ENCODE data around the gene IFNA13. TPM values are rescaled to one million over a fixed set of nuclear protein-coding genes. Genes with fewer than 3 reads are reported as not detected.

IFNA13 gene
- total RNA-seq, 2 experiments from 2014 or later, result not detected

DNA sequence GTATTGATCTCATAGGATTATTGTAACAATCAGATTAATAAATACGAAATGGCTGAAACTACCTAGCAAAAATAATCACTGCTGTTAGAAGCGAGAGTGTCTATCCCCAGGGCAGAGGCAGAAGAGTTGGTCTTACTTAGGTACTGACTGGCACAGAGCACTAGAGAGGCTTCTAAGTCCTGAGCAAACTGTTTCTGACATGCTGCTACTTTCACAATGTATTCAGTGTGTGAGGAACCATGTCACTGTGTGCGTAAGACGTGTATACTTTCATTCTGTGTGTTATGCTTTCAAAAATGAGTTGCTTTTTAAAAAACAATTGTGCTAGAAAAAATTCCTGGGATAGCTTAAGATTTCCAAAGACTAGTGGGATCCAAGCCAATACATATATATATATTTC, 27.1 kb downstream of the IFNA13 start:
- Mint-ChIP-seq H3K9me3 (peaks cover 10% of the 10 kb centered on the region), H3K4me3 (no peak overlapping the region), H3K27ac (no peak overlapping the region), H3K36me3 (ENCODE audit: low read depth) (peaks cover 6% of the 10 kb centered on the region), H3K4me1 (peaks cover 9% of the 10 kb centered on the region), H3K27me3 (peaks cover 36% of the 10 kb centered on the region)
- POLR2A ChIA-PET, result no interaction called here
- CTCF ChIA-PET, result no interaction called here
- no peak for DNase-seq

- Mint-ChIP-seq H3K9me3 (peaks cover 2% of the 10 kb centered on the region), H3K4me3 (no peak overlapping the region), H3K27ac (no peak overlapping the region), H3K36me3 (ENCODE audit: low read depth) (peaks cover 27% of the 10 kb centered on the region), H3K27me3 (peaks cover 15% of the 10 kb centered on the region), H3K4me1 (peaks cover 39% of the 10 kb centered on the region)
- ChIA-PET CTCF (interaction anchor here (1.0 kb wide), 1 partner anchor 10 kb away, joined by 4 read pairs; no protein-coding TSS in a partner anchor), POLR2A (no interaction called here)
- no peak for DNase-seq
Measured at GRCh38 chr9:21336457-21336856, 31.4 kb downstream of the IFNA13 start.

DNA sequence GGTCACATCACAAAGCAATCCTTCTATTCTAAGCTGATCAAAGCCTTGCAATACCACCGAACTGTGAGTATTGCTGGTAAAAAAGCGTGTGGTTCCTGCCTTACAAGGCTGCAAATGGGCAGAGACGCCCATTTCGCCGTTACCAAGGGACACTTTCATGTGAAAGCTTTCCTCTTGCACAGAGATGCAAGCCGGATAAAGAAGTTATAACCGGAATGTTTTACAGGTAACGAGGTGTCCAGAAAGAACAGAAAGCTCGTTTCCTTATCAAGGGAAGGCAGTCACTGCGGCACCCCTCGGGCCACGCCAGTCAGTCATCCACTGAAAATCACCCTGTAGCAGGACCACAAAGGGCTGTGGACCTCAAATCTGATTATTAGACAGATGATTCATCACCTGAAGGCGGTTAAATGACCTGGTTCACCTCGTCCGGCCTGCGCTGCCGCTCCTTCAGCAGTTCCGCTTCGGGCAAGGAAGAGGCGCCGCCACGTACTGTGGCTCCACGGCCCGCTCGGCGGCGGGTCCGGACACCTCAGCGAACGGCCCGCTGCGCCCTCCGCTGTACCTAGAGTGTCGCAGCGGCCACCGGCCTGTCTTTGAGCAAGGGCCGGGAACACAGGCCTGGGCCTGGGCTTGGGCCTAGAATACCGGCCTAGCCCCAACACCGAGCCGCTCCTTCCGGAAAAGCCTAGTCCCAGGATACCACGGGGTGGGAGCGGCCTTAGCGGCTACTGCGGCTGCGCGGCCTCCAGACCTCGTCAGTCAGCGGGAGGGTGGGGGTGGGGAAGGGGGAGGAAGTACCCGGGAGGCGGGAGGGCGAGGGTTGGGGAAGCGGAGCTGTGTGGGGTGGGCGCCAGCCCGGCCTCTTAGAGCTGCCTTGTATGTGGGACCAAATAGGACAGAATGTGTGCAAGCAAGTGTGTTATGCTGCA, 32.9 kb downstream of the IFNA13 start, which contains the start of gene KLHL9:
KLHL9 (minus strand) TSS at position 704 of the 932 bp plus-strand sequence; CDS start at position 159, 545 bp downstream.
- ChIA-PET POLR2A (no interaction called here), CTCF (interaction anchor here (0.8 to 2.0 kb wide), 5 partner anchors 9 to 224 kb away, joined by 3 to 10 read pairs (median 5); no protein-coding TSS in a partner anchor)
- Mint-ChIP-seq H3K27me3 (peaks cover 12% of the 10 kb centered on the region), H3K27ac (peak within 1 kb of the TSS; percentile 96), H3K4me1 (peaks cover 50% of the 10 kb centered on the region), H3K9me3 (peaks cover 2% of the 10 kb centered on the region), H3K36me3 (ENCODE audit: low read depth) (peaks cover 37% of the 10 kb centered on the region), H3K4me3 (peak within 1 kb of the TSS; percentile 91)
- DNase-seq, result peak; percentile 87

DNA sequence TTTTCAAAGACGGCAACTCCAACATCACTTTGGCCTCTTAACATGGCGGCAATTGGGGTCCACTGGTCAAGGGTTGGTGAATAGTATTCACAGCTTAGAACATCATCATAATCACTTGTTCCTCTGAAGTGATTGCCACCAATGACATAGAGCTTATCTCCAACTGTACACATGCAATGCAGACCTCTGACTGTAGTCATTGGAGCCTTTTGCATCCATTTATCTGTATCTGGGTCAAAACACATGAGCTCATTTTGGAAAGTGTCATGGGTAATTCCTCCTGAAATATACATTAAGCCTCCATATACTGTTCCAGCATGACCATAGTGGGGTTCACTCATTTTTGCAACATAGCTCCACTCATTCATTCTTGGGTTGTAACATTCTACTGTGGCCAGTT, 34.6 kb downstream of the IFNA13 start:
- ChIA-PET CTCF (interaction anchor here (0.6 to 2.0 kb wide), 2 partner anchors 63 to 251 kb away, joined by 3 to 10 read pairs; no protein-coding TSS in a partner anchor), POLR2A (no interaction called here)
- no peak overlapping the region for H3K27ac Mint-ChIP-seq
- H3K4me1 Mint-ChIP-seq, result peaks cover 59% of the 10 kb centered on the region
- peak overlapping the region; percentile 91 for H3K4me3 Mint-ChIP-seq
- peaks cover 41% of the 10 kb centered on the region for H3K36me3 Mint-ChIP-seq (ENCODE audit: low read depth)
- no peak for DNase-seq
- peaks cover 2% of the 10 kb centered on the region for H3K9me3 Mint-ChIP-seq
- H3K27me3 Mint-ChIP-seq, result peaks cover 3% of the 10 kb centered on the region

- Mint-ChIP-seq H3K27ac (no peak overlapping the region), H3K4me3 (no peak overlapping the region), H3K36me3 (ENCODE audit: low read depth) (peaks cover 41% of the 10 kb centered on the region), H3K4me1 (peaks cover 65% of the 10 kb centered on the region), H3K9me3 (peaks cover 2% of the 10 kb centered on the region), H3K27me3 (no peaks in the 10 kb centered on the region)
- DNase-seq, result no peak
- POLR2A ChIA-PET, result no interaction called here
- CTCF ChIA-PET, result interaction anchor here (2.3 kb wide), 1 partner anchor 64 kb away, joined by 5 read pairs; no protein-coding TSS in a partner anchor
Measured at GRCh38 chr9:21331676-21332402, 36.0 kb downstream of the IFNA13 start.

GRCh38 chr9:21326526-21327139, 41.2 kb downstream of the IFNA13 start:
- Mint-ChIP-seq H3K27me3 (no peaks in the 10 kb centered on the region), H3K9me3 (no peaks in the 10 kb centered on the region), H3K4me3 (no peak overlapping the region), H3K27ac (no peak overlapping the region), H3K4me1 (peaks cover 39% of the 10 kb centered on the region), H3K36me3 (ENCODE audit: low read depth) (peaks cover 42% of the 10 kb centered on the region)
- peak; percentile 22 for DNase-seq
- CTCF ChIA-PET, result interaction anchor here (0.6 to 2.0 kb wide), 11 partner anchors 8 to 1794 kb away, joined by 3 to 8 read pairs (median 4); partner anchors contain the start of genes IFNA6 and KLHL9
- POLR2A ChIA-PET, result no interaction called here

GRCh38 chr9:21324047-21324446, 43.8 kb downstream of the IFNA13 start:
- Mint-ChIP-seq H3K36me3 (ENCODE audit: low read depth) (peaks cover 31% of the 10 kb centered on the region), H3K4me3 (no peak overlapping the region), H3K4me1 (peaks cover 22% of the 10 kb centered on the region), H3K27me3 (no peaks in the 10 kb centered on the region), H3K9me3 (no peaks in the 10 kb centered on the region), H3K27ac (no peak overlapping the region)
- DNase-seq, result no peak
- ChIA-PET POLR2A (no interaction called here), CTCF (no interaction called here)

DNA sequence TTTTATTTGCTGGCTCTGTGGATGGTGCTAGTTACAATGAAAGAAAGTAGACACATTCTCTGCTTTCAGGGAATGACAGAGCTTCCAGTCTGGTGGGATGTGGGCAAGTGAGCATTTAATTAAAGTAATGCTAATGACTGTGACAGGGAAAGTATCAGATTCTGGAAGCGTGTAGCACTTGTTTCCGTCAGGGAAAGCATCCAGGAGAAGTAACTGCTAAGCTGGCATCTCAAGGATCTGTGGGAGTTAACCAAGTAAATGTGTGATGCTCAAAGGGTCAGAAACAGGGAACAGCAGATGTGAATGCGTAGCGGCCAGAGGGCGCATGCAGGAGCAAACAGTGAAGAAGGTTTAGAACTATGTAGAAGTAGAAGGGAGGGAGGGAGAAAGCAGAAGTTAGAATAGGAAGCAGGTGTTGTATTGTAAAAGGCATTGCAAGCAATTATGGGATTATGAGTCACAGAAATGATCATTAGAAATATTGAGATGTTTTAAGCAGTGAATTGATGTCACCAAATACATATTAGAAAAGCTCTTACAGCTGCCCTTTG, 44.9 kb downstream of the IFNA13 start:
- no peak for DNase-seq
- Mint-ChIP-seq H3K9me3 (no peaks in the 10 kb centered on the region), H3K36me3 (ENCODE audit: low read depth) (peaks cover 31% of the 10 kb centered on the region), H3K27ac (no peak overlapping the region), H3K27me3 (no peaks in the 10 kb centered on the region), H3K4me1 (peaks cover 20% of the 10 kb centered on the region), H3K4me3 (no peak overlapping the region)
- ChIA-PET POLR2A (interaction anchor here (0.6 kb wide), 1 partner anchor 103 kb away, joined by 3 read pairs; no protein-coding TSS in a partner anchor), CTCF (interaction anchor here (0.6 to 1.1 kb wide), 2 partner anchors 12 to 72 kb away, joined by 3 read pairs; partner anchors contain the start of gene KLHL9)

DNA sequence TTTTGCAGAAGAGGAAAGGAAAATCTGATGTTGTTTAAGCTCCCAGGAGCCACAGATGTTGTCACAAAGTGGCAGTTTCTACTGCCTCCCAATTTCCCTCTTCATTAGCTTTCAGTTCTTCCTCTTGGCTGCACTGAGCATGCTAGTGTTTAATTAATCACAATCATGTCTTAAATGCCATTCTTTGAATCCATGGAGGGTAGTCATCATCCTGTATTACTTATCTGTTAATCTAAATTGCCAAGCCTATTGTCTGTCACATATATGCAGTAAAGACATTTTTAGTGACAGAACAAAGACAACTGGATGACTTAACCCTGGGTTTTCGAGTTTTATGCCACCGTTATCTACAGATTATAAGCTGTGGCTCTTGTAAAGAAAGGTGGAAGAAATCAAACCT, 47.4 kb downstream of the IFNA13 start:
- Mint-ChIP-seq H3K9me3 (no peaks in the 10 kb centered on the region), H3K4me3 (no peak overlapping the region), H3K27me3 (no peaks in the 10 kb centered on the region), H3K36me3 (ENCODE audit: low read depth) (peaks cover 27% of the 10 kb centered on the region), H3K4me1 (peaks cover 9% of the 10 kb centered on the region), H3K27ac (no peak overlapping the region)
- ChIA-PET POLR2A (no interaction called here), CTCF (no interaction called here)
- DNase-seq, result no peak

- Mint-ChIP-seq H3K36me3 (ENCODE audit: low read depth) (peaks cover 13% of the 10 kb centered on the region), H3K4me1 (peaks cover 3% of the 10 kb centered on the region), H3K27ac (no peak overlapping the region), H3K27me3 (peaks cover 5% of the 10 kb centered on the region), H3K9me3 (no peaks in the 10 kb centered on the region), H3K4me3 (no peak overlapping the region)
- ChIA-PET CTCF (interaction anchor here (0.7 to 1.1 kb wide), 3 partner anchors 89 to 161 kb away, joined by 3 to 4 read pairs (median 3); no protein-coding TSS in a partner anchor), POLR2A (no interaction called here)
- peak; percentile 49 for DNase-seq
Measured at GRCh38 chr9:21317956-21318923, 49.6 kb downstream of the IFNA13 start.
